A549 (cell line): ENCODE measurements around the gene LILRA6. TPM values are rescaled to one million over a fixed set of nuclear protein-coding genes. Genes with fewer than 3 reads are reported as not detected.

ENCODE experiments used
- ATAC-seq, 2 experiments: fragments of 200-7000 bp in 1 of 2; fragments of >200 bp in 1 of 2; cut with Nextera tagmentation in 1 of 2; cut with Tn5 transposase in 1 of 2; 3 replicates each; pipeline versions ENCODE4 v1.8.0 to v1.9.1; 2018 to 2020; ENCODE audit warnings: mild to moderate bottlenecking in 1 of 2, moderate library complexity in 1 of 2
- CTCF ChIA-PET: fragments of 300-600 bp; sonication (Branson Sonifier 250); formaldehyde crosslinking; extraction: SDS; loops from one replicate; lab custom pipeline; 2021; ENCODE audit warnings: antibody characterized with exemption, inconsistent platforms; lab: Yijun Ruan, JAX
- POLR2A ChIA-PET: fragments of 350-600 bp; formaldehyde crosslinking; extraction: SDS; loops from one replicate; lab custom pipeline; 2021; ENCODE audit warnings: antibody characterized with exemption, inconsistent platforms; lab: Yijun Ruan, JAX
- DNase-seq, 2 experiments: peaks; one replicate each; pipeline versions ENCODE4 v3.0.0 to v3.0.0-alpha.2; 2011 to 2016; ENCODE audit warnings: low read depth in 1 of 2, low spot score in 1 of 2
- FAIRE-seq: peaks from 2 replicates; lab custom pipeline; 2011; peaks lifted over from hg19 to GRCh38; lab: Jason Lieb, UNC
- H3K27ac ChIP-seq, 2 experiments: fragments of >200 bp; sonication (Bioruptor Twin); formaldehyde crosslinking; 3 replicates each; pipeline ENCODE4 v1.5.1; 2016 to 2017
- H3K4me1 ChIP-seq: fragments of >200 bp; sonication (Bioruptor Twin); formaldehyde crosslinking; 3 replicates; pipeline ENCODE4 v1.6.1; 2016
- H3K4me2 ChIP-seq: fragments of >200 bp; sonication (Bioruptor Twin); formaldehyde crosslinking; 3 replicates; pipeline ENCODE4 v1.6.1; 2016
- H3K4me3 ChIP-seq: fragments of >200 bp; sonication (Bioruptor Twin); formaldehyde crosslinking; 3 replicates; pipeline ENCODE4 v1.5.1; 2016
- H3K9me3 ChIP-seq: fragments of >200 bp; sonication (Bioruptor Twin); formaldehyde crosslinking; 3 replicates; pipeline ENCODE4 v1.6.1; 2016
- BCL3 ChIP-seq: fragments of >200 bp; sonication (Bioruptor Twin); formaldehyde crosslinking; IDR thresholded peaks from 3 replicates; pipeline ENCODE4 v1.6.1; 2016
- CEBPB ChIP-seq, 2 experiments: fragments of >200 bp in 1 of 2; sonication (Bioruptor Twin) in 1 of 2; formaldehyde crosslinking in 1 of 2; IDR thresholded peaks; 2 replicates each; pipeline ENCODE4 v1.6.1; 2012 to 2016
- CTCF ChIP-seq: fragments of >200 bp; sonication (Bioruptor Twin); formaldehyde crosslinking; IDR thresholded peaks from 3 replicates; pipeline ENCODE4 v1.5.1; 2016
- EP300 ChIP-seq, 2 experiments: fragments of >200 bp; sonication (Bioruptor Twin); formaldehyde crosslinking; IDR thresholded peaks; 2 replicates in 1 of 2; 3 replicates in 1 of 2; pipeline ENCODE4 v1.6.1; 2016 to 2017
- ESRRA ChIP-seq: fragments of 150-350 bp; IDR thresholded peaks from 2 replicates; pipeline ENCODE4 v1.6.1; 2014; ENCODE audit warnings: mild to moderate bottlenecking, low read length, borderline replicate concordance
- FOSL2 ChIP-seq, 2 experiments: fragments of 450-650 bp in 1 of 2; fragments of >200 bp in 1 of 2; sonication (Bioruptor Twin) in 1 of 2; formaldehyde crosslinking; IDR thresholded peaks; 2 replicates each; pipeline versions ENCODE4 v1.5.0 to v1.6.1; 2016 to 2020; ENCODE audit warnings: mild to moderate bottlenecking in 1 of 2, moderate library complexity in 1 of 2
- FOXS1 ChIP-seq: fragments of 250-450 bp; sonication (Bioruptor Pico); IDR thresholded peaks from 2 replicates; pipeline ENCODE4 v1.5.0; 2020; ENCODE audit warnings: mild to moderate bottlenecking, moderate library complexity
- HES2 ChIP-seq: fragments of >200 bp; sonication (Bioruptor Twin); formaldehyde crosslinking; IDR thresholded peaks from 2 replicates; pipeline ENCODE4 v1.6.1; 2016
- HOXA7 ChIP-seq: fragments of 250-450 bp; sonication (Bioruptor Pico); IDR thresholded peaks from 2 replicates; pipeline ENCODE4 v1.5.0; 2020; ENCODE audit warnings: mild to moderate bottlenecking, moderate library complexity
- HOXB13 ChIP-seq: fragments of 250-450 bp; sonication (Bioruptor Pico); IDR thresholded peaks from 2 replicates; pipeline ENCODE4 v1.5.0; 2020; ENCODE audit warnings: low read depth, mild to moderate bottlenecking, moderate library complexity
- HOXB5 ChIP-seq: fragments of 250-450 bp; sonication (Bioruptor Pico); IDR thresholded peaks from 2 replicates; pipeline ENCODE4 v1.5.0; 2020; ENCODE audit warnings: mild to moderate bottlenecking, moderate library complexity
- JUN ChIP-seq, 2 experiments: fragments of >200 bp; sonication (Bioruptor Twin); formaldehyde crosslinking; IDR thresholded peaks; 2 replicates in 1 of 2; 3 replicates in 1 of 2; pipeline ENCODE4 v1.6.1; 2016 to 2017
- JUNB ChIP-seq: fragments of >200 bp; sonication (Bioruptor Twin); formaldehyde crosslinking; IDR thresholded peaks from 2 replicates; pipeline ENCODE4 v1.6.1; 2016
- KDM5A ChIP-seq: fragments of 200-600 bp; sonication (generic); IDR thresholded peaks from 2 replicates; pipeline ENCODE4 v1.6.1; 2016; ENCODE audit warnings: antibody characterized with exemption, mild to moderate bottlenecking
- MAX ChIP-seq: IDR thresholded peaks from 2 replicates; pipeline ENCODE4 v1.6.1; 2012
- NPAS2 ChIP-seq: fragments of 250-450 bp; sonication (Bioruptor Pico); IDR thresholded peaks from 2 replicates; pipeline ENCODE4 v1.8.0; 2022; ENCODE audit warnings: mild to moderate bottlenecking, moderate library complexity, borderline replicate concordance
- NR3C1 ChIP-seq: fragments of >200 bp; sonication (Bioruptor Twin); formaldehyde crosslinking; IDR thresholded peaks from 3 replicates; pipeline ENCODE4 v1.6.1; 2017
- PHF8 ChIP-seq: fragments of 200-600 bp; sonication (generic); IDR thresholded peaks from 2 replicates; pipeline ENCODE4 v1.6.1; 2016; ENCODE audit warnings: low read depth, mild to moderate bottlenecking, antibody characterized with exemption, moderate library complexity, borderline replicate concordance
- POLR2A ChIP-seq: IDR thresholded peaks from 2 replicates; pipeline ENCODE4 v1.6.1; 2012; ENCODE audit warnings: mild to moderate bottlenecking, low read length
- RAD21 ChIP-seq, 2 experiments: fragments of >200 bp in 1 of 2; sonication (Bioruptor Twin) in 1 of 2; formaldehyde crosslinking in 1 of 2; IDR thresholded peaks in 1 of 2; conservative IDR thresholded peaks in 1 of 2; 2 replicates in 1 of 2; 3 replicates in 1 of 2; pipeline ENCODE4 v1.6.1; 2012 to 2018; ENCODE audit warnings: inconsistent platforms in 1 of 2
- RNF2 ChIP-seq: fragments of 200-600 bp; sonication (generic); IDR thresholded peaks from 2 replicates; pipeline ENCODE4 v1.6.1; 2016; ENCODE audit warnings: low read depth, mild to moderate bottlenecking, antibody characterized with exemption, moderate library complexity, borderline replicate concordance
- SMC3 ChIP-seq: fragments of >200 bp; sonication (Bioruptor Twin); formaldehyde crosslinking; IDR thresholded peaks from 3 replicates; pipeline ENCODE4 v1.6.1; 2018; ENCODE audit warnings: inconsistent platforms
- SREBF2 ChIP-seq: fragments of 450-650 bp; IDR thresholded peaks from 2 replicates; pipeline ENCODE4 v1.6.1; 2014; ENCODE audit warnings: mild to moderate bottlenecking, moderate library complexity
- TP53 ChIP-seq: fragments of 250-450 bp; sonication (Bioruptor Pico); IDR thresholded peaks from 2 replicates; pipeline ENCODE4 v1.5.0; 2021; ENCODE audit warnings: mild to moderate bottlenecking, moderate library complexity
- ZFP36 ChIP-seq: fragments of 450-650 bp; IDR thresholded peaks from 2 replicates; pipeline ENCODE4 v1.6.1; 2014; ENCODE audit warnings: borderline replicate concordance; ENCODE audit not compliant: partially characterized antibody
- ZNF302 ChIP-seq: fragments of 250-450 bp; sonication (Bioruptor Pico); IDR thresholded peaks from 2 replicates; pipeline ENCODE4 v1.9.0; 2021; ENCODE audit warnings: inconsistent platforms, mild to moderate bottlenecking, moderate library complexity
- ZSCAN20 ChIP-seq: fragments of 250-450 bp; sonication (Bioruptor Pico); IDR thresholded peaks from 2 replicates; pipeline ENCODE4 v1.8.0; 2022; ENCODE audit warnings: mild to moderate bottlenecking, moderate library complexity
- WGBS: methylation state at CpG from one replicate; pipeline ENCODE4 v1.1.6; 2017; ENCODE audit errors: missing lambda C conversion rate; 5-methylcytosine and 5-hydroxymethylcytosine counted together
- polyA plus RNA-seq, 4 experiments: library from polyadenylated mRNA; depleted of rRNA in 3 of 4; stranded (reverse); fragments of >200 nt; fragmentation: RNase III in 1 of 4; extraction: RNeasy Plus Mini Kit Qiagen cat#74134 plus additional on column Dnase treatment in 1 of 4; gene quantifications; 2 replicates in 3 of 4; 3 replicates in 1 of 4; pipeline ENCODE4 v1.2.3, GENCODE V29; 2011 to 2017
- TF ChIP-seq, protein P1 (sequence below): IDR thresholded peaks from 2 replicates; pipeline ENCODE4 v1.6.1; 2012
- TF ChIP-seq, protein P2 (sequence below): fragments of 200-600 bp; sonication (generic); IDR thresholded peaks from 2 replicates; pipeline ENCODE4 v1.6.1; 2016; ENCODE audit warnings: antibody characterized with exemption, mild to moderate bottlenecking, moderate library complexity
- TF ChIP-seq, protein P3 (sequence below): fragments of 150-350 bp; IDR thresholded peaks from 2 replicates; pipeline ENCODE4 v1.6.1; 2014; ENCODE audit warnings: low read depth, mild to moderate bottlenecking, low read length

The LILRA6 gene
- polyA plus RNA-seq, 2 of the 4 experiments (the other 2 are of a cell fraction), result not detected

DNA sequence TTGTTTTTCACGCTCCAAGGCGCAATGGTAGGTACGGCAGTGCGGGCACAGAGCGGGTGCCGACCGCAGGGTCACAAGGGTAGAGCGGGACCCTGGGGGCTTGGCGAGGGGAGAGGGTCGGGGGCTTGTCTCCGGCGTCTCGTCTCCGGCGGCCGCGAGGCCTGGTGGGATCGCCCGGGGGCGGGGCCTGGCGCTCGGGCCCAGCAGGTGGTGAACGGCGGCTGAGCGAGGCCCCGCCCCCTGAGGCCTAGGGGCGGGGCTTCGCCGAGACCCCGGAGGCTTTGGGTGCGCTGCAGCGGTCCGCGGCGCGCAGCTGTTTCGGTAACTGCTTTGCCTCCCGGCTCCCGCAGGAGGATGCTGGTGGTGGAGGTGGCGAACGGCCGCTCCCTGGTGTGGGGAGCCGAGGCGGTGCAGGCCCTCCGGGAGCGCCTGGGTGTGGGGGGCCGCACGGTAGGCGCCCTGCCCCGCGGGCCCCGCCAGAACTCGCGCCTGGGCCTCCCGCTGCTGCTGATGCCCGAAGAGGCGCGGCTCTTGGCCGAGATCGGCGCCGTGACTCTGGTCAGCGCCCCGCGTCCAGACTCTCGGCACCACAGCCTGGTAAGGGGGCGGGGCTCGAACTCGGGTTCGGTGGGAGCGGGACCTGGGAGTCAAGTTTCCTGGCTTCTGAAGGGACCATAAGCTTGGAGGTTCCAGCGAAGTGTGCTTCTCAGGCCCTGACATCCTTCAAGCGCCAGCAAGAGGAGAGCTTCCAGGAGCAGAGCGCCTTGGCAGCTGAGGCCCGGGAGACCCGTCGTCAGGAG, 51.4 kb downstream of the LILRA6 start, which contains the start of gene TSEN34:
Gene TSEN34, plus strand, starts transcription at position 298 of the 800 bp plus-strand sequence. Its CDS starts 57 bp downstream, at position 355.
- CTCF ChIA-PET, result interaction anchor here (1.2 to 17.2 kb wide), 6 partner anchors 8 to 75 kb away, joined by 3 to 295 read pairs (median 6); partner anchors contain the start of gene TMC4
- FAIRE-seq, result no peak
- no peak for TF ChIP-seq HOXA7 (CRISPR knock-in tag)
- TF ChIP-seq SMC3, result no peak
- no peak for TF ChIP-seq ESRRA
- no peak for TF ChIP-seq ZSCAN20
- TF ChIP-seq EP300 (IDR thresholded peaks at IDR 0.05), result no peak
- TF ChIP-seq KDM5A, result no peak
- TF ChIP-seq NR3C1, result no peak
- peak; percentile 71 for TF ChIP-seq PHF8
- TF ChIP-seq HES2, result no peak
- TF ChIP-seq JUN (IDR thresholded peaks at IDR 0.05), result 0 out of 5 replicates have a peak, but pooled peaks of 1 of the 2 experiments have one; percentile 52
- TF ChIP-seq MAX, result peak; percentile 31
- no peak for TF ChIP-seq NPAS2 (CRISPR knock-in tag)
- TF ChIP-seq CTCF, result no peak
- TF ChIP-seq FOXS1 (CRISPR knock-in tag), result no peak
- peak; percentile 71; the same call in 1 of the 2 replicates for TF ChIP-seq RNF2
- TF ChIP-seq, protein P1, sequence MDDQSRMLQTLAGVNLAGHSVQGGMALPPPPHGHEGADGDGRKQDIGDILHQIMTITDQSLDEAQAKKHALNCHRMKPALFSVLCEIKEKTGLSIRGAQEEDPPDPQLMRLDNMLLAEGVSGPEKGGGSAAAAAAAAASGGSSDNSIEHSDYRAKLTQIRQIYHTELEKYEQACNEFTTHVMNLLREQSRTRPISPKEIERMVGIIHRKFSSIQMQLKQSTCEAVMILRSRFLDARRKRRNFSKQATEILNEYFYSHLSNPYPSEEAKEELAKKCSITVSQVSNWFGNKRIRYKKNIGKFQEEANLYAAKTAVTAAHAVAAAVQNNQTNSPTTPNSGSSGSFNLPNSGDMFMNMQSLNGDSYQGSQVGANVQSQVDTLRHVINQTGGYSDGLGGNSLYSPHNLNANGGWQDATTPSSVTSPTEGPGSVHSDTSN, result 0 out of 2 replicates have a peak, but pooled peaks have one; percentile 5
- TF ChIP-seq POLR2A, result peak; percentile 81
- TF ChIP-seq SREBF2, result no peak
- TF ChIP-seq ZNF302 (CRISPR knock-in tag), result no peak
- no peak for TF ChIP-seq ZFP36
- no peak for TF ChIP-seq HOXB5 (CRISPR knock-in tag)
- TF ChIP-seq, protein P2, sequence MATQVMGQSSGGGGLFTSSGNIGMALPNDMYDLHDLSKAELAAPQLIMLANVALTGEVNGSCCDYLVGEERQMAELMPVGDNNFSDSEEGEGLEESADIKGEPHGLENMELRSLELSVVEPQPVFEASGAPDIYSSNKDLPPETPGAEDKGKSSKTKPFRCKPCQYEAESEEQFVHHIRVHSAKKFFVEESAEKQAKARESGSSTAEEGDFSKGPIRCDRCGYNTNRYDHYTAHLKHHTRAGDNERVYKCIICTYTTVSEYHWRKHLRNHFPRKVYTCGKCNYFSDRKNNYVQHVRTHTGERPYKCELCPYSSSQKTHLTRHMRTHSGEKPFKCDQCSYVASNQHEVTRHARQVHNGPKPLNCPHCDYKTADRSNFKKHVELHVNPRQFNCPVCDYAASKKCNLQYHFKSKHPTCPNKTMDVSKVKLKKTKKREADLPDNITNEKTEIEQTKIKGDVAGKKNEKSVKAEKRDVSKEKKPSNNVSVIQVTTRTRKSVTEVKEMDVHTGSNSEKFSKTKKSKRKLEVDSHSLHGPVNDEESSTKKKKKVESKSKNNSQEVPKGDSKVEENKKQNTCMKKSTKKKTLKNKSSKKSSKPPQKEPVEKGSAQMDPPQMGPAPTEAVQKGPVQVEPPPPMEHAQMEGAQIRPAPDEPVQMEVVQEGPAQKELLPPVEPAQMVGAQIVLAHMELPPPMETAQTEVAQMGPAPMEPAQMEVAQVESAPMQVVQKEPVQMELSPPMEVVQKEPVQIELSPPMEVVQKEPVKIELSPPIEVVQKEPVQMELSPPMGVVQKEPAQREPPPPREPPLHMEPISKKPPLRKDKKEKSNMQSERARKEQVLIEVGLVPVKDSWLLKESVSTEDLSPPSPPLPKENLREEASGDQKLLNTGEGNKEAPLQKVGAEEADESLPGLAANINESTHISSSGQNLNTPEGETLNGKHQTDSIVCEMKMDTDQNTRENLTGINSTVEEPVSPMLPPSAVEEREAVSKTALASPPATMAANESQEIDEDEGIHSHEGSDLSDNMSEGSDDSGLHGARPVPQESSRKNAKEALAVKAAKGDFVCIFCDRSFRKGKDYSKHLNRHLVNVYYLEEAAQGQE, result no peak
- TF ChIP-seq RAD21 (conservative IDR thresholded peaks at IDR 0.05 in 1 of 2, IDR thresholded peaks at IDR 0.05 in 1 of 2), result no peak
- no peak for TF ChIP-seq HOXB13 (CRISPR knock-in tag)
- 0 out of 2 replicates have a peak, but pooled peaks have one; percentile 28 for TF ChIP-seq TP53 (CRISPR knock-in tag)
- TF ChIP-seq JUNB, result no peak
- TF ChIP-seq CEBPB (IDR thresholded peaks at IDR 0.05), result no peak
- TF ChIP-seq, protein P3, sequence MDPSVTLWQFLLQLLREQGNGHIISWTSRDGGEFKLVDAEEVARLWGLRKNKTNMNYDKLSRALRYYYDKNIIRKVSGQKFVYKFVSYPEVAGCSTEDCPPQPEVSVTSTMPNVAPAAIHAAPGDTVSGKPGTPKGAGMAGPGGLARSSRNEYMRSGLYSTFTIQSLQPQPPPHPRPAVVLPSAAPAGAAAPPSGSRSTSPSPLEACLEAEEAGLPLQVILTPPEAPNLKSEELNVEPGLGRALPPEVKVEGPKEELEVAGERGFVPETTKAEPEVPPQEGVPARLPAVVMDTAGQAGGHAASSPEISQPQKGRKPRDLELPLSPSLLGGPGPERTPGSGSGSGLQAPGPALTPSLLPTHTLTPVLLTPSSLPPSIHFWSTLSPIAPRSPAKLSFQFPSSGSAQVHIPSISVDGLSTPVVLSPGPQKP, result no peak
- TF ChIP-seq BCL3, result no peak
- no peak for TF ChIP-seq FOSL2 (IDR thresholded peaks at IDR 0.05)
- 0 out of 2 replicates have a peak, but pooled peaks have one; percentile 7 for TF ChIP-seq FOSL2 (CRISPR knock-in tag; IDR thresholded peaks at IDR 0.05)

More for the DNA sequence above, 51.4 kb downstream of the LILRA6 start, which contains the start of gene TSEN34:
- Histone ChIP-seq H3K4me3 (peak within 1 kb of the TSS; percentile 80), H3K4me2 (peak within 1 kb of the TSS; percentile 89), H3K4me1 (peaks cover 23% of the 10 kb centered on the region), H3K27ac (peak within 1 kb of the TSS; percentile 91 to 94), H3K9me3 (no peaks in the 10 kb centered on the region)
- ATAC-seq (peak; percentile 35 to 54), DNase-seq (peak in 1 of 2 experiments; percentile 52)
- 1% methylated on average over 26 of the region's 77 CpGs for WGBS
- POLR2A ChIA-PET, result interaction anchor here (0.6 to 5.0 kb wide), 7 partner anchors 10 to 272 kb away, joined by 3 to 132 read pairs (median 19); partner anchors contain the start of genes LENG8, LENG9, PRPF31 and RPS9
